K562 (cell line): Measurements from ENCODE around the gene SCUBE1. TPM values are rescaled to one million over a fixed set of nuclear protein-coding genes. Genes with fewer than 3 reads are reported as not detected.

Source experiments
- ATAC-seq: fragments of 200-7000 bp; cut with Tn5 transposase; 3 replicates; pipeline ENCODE4 v1.9.1; 2020; ENCODE audit warnings: moderate library complexity
- BruUV-seq: library from RNA; stranded (reverse); fragments of 400-500 nt; replicated peaks from 2 replicates; lab custom pipeline; 2021; lab: Mats Ljungman, UMichigan
- CTCF ChIA-PET: fragments of 300-600 bp; formaldehyde crosslinking; extraction: SDS; loops from one replicate; lab custom pipeline; 2021; ENCODE audit warnings: low intra/inter-chr PET ratio; lab: Yijun Ruan, JAX
- POLR2A ChIA-PET: fragments of 300-600, 350-650 bp; sonication (Branson Sonifier 250); formaldehyde crosslinking; extraction: SDS; loops from one replicate; lab custom pipeline; 2021; ENCODE audit warnings: antibody characterized with exemption, inconsistent platforms; lab: Yijun Ruan, JAX
- DNase-seq, 4 experiments: peaks; one replicate each; pipeline versions ENCODE4 v3.0.0 to v3.0.0-alpha.2; 2011 to 2018; ENCODE audit warnings: low spot score in 3 of 4, mixed read lengths in 3 of 4; ENCODE audit errors: extremely low read depth in 1 of 4
- FAIRE-seq: peaks from 2 replicates; lab custom pipeline; 2011; peaks lifted over from hg19 to GRCh38; lab: Jason Lieb, UNC
- H2AFZ ChIP-seq: 2 replicates; pipeline ENCODE4 v1.6.0; 2011; ENCODE audit warnings: low read depth, low read length, control low read depth, inconsistent platforms
- H3K27ac ChIP-seq: fragments of 200-600 bp; 3 replicates; pipeline ENCODE4 v1.8.0; 2011; ENCODE audit warnings: low read depth, mild to moderate bottlenecking, control low read depth, inconsistent platforms, low read length, moderate library complexity, mixed read lengths; ENCODE audit errors: extremely low read depth
- H3K27me3 ChIP-seq, 2 experiments: fragments of 300-600 bp in 1 of 2; 2 replicates in 1 of 2; 3 replicates in 1 of 2; pipeline versions ENCODE4 v1.6.0 to v1.8.0; 2011; ENCODE audit warnings: inconsistent platforms in 2 of 2, low read length in 2 of 2, mild to moderate bottlenecking in 1 of 2, mixed read lengths in 1 of 2, moderate library complexity in 1 of 2; ENCODE audit not compliant: control insufficient read depth in 2 of 2, insufficient read depth in 2 of 2
- H3K36me3 ChIP-seq: fragments of 300-600 bp; 3 replicates; pipeline ENCODE4 v1.8.0; 2011; ENCODE audit warnings: mild to moderate bottlenecking, low read length, inconsistent platforms; ENCODE audit not compliant: control insufficient read depth, insufficient read depth
- H3K4me1 ChIP-seq, 2 experiments: fragments of 200-600 bp in 1 of 2; replicated peaks in 1 of 2; 2 replicates in 1 of 2; 3 replicates in 1 of 2; pipeline versions ENCODE4 v1.5.1 to v1.8.0; 2011; ENCODE audit warnings: inconsistent platforms in 2 of 2, low read length in 2 of 2, mild to moderate bottlenecking in 1 of 2, mixed read lengths in 1 of 2, moderate library complexity in 1 of 2; ENCODE audit not compliant: control insufficient read depth in 2 of 2, insufficient read depth in 2 of 2
- H3K4me2 ChIP-seq: 2 replicates; pipeline ENCODE4 v1.6.1; 2011; ENCODE audit warnings: low read length, control low read depth, inconsistent platforms, mixed read lengths; ENCODE audit not compliant: insufficient read depth
- H3K4me3 ChIP-seq: fragments of 200-600 bp; sonication (generic), shearing (Covaris generic); 2 replicates; pipeline ENCODE4 v1.5.1; 2016; ENCODE audit warnings: control low read depth, inconsistent platforms
- H3K79me2 ChIP-seq: fragments of 200-600 bp; 3 replicates; pipeline ENCODE4 v1.8.0; 2011; ENCODE audit warnings: low read length, inconsistent platforms; ENCODE audit not compliant: control insufficient read depth, insufficient read depth
- H3K9ac ChIP-seq, 2 experiments: 2 replicates each; pipeline versions ENCODE4 v1.6.0 to v1.6.1; 2011; ENCODE audit warnings: low read depth in 2 of 2, low read length in 2 of 2, control low read depth in 1 of 2, inconsistent platforms in 1 of 2, mild to moderate bottlenecking in 1 of 2, mixed read lengths in 1 of 2; ENCODE audit not compliant: insufficient read depth in 1 of 2
- H3K9me1 ChIP-seq: one replicate; pipeline ENCODE4 v1.6.0; 2011; ENCODE audit warnings: inconsistent platforms, mild to moderate bottlenecking, low read length, moderate library complexity; ENCODE audit not compliant: control insufficient read depth, insufficient read depth
- H3K9me3 ChIP-seq: replicated peaks from 2 replicates; pipeline ENCODE4 v1.5.1; 2011; ENCODE audit warnings: low read depth, low read length, inconsistent platforms; ENCODE audit not compliant: control insufficient read depth, insufficient read depth
- H4K20me1 ChIP-seq: replicated peaks from 2 replicates; pipeline ENCODE4 v1.6.1; 2011; ENCODE audit warnings: low read length, inconsistent platforms, mixed read lengths; ENCODE audit not compliant: control insufficient read depth, insufficient read depth
- CBX2 ChIP-seq: fragments of 200-600 bp; sonication (generic); IDR thresholded peaks from one replicate; pipeline ENCODE4 v1.6.1; 2012; ENCODE audit warnings: mild to moderate bottlenecking, low read length, inconsistent platforms; ENCODE audit not compliant: insufficient read depth, poor library complexity, severe bottlenecking
- DIDO1 ChIP-seq: fragments of 450-650 bp; IDR thresholded peaks from 2 replicates; pipeline ENCODE4 v1.6.1; 2016; ENCODE audit warnings: low read depth, missing biosample characterization, missing genetic modification characterization
- FOXJ3 ChIP-seq: sonication (generic); formaldehyde crosslinking; IDR thresholded peaks from 2 replicates; pipeline ENCODE4 v1.4.0; 2020; ENCODE audit warnings: mild to moderate bottlenecking, missing genetic modification reagents
- GABPB1 ChIP-seq: sonication (generic); formaldehyde crosslinking; IDR thresholded peaks from 2 replicates; pipeline ENCODE4 v1.8.0; 2022; ENCODE audit warnings: mild to moderate bottlenecking, missing genetic modification reagents
- L3MBTL2 ChIP-seq: fragments of 450-650 bp; IDR thresholded peaks from 2 replicates; pipeline ENCODE4 v1.6.1; 2016; ENCODE audit warnings: mild to moderate bottlenecking, moderate library complexity
- POLR2AphosphoS5 ChIP-seq: IDR thresholded peaks from 2 replicates; pipeline ENCODE4 v1.6.1; 2011; ENCODE audit warnings: mild to moderate bottlenecking, low read depth, low read length, moderate library complexity; ENCODE audit not compliant: control insufficient read depth, insufficient read depth
- POLR3G ChIP-seq: IDR thresholded peaks from 2 replicates; pipeline ENCODE4 v1.6.1; 2011; ENCODE audit not compliant: insufficient read length, insufficient replicate concordance; ENCODE audit errors: extremely low read depth
- RFX1 ChIP-seq: fragments of 450-650 bp; IDR thresholded peaks from 2 replicates; pipeline ENCODE4 v1.6.1; 2016; ENCODE audit warnings: mild to moderate bottlenecking, moderate library complexity
- SMAD4 ChIP-seq: fragments of 250-450 bp; sonication (Bioruptor Pico); conservative IDR thresholded peaks from 2 replicates; pipeline ENCODE4 v1.8.0; 2021; ENCODE audit warnings: inconsistent platforms, mild to moderate bottlenecking, moderate library complexity
- SMC3 ChIP-seq: conservative IDR thresholded peaks from 2 replicates; pipeline ENCODE4 v1.6.1; 2011; ENCODE audit warnings: low read depth, low read length, improper control_type of control experiment; ENCODE audit not compliant: insufficient read depth
- ZNF584 ChIP-seq: fragments of 200-800 bp; sonication (Bioruptor generic); IDR thresholded peaks from 2 replicates; pipeline ENCODE4 v1.6.1; 2016; ENCODE audit warnings: low read depth, mild to moderate bottlenecking, missing genetic modification characterization, missing compliant biosample characterization
- WGBS: fragments of 100-300 bp; shearing (Covaris generic); methylation state at CpG from one replicate; pipeline ENCODE4 v1.1.6; 2016; ENCODE audit warnings: low coverage, mixed read lengths; ENCODE audit not compliant: insufficient coverage; ENCODE audit errors: missing lambda C conversion rate; 5-methylcytosine and 5-hydroxymethylcytosine counted together
- in situ Hi-C: fragments of 300-500 bp; cut with MboI; formaldehyde crosslinking; loops from 4 replicates; pipeline ENCODE4 v1.15.0; 2018; ENCODE audit warnings: inconsistent platforms, mixed read lengths
- intact Hi-C: fragments of 100-400 bp; cut with micrococcal nuclease; formaldehyde crosslinking; loops from 2 replicates; pipeline ENCODE4 v1.14.2; 2022
- polyA plus RNA-seq, 8 experiments: library from polyadenylated mRNA; depleted of rRNA in 4 of 8; stranded (reverse) in 5 of 8; unstranded in 3 of 8; fragments of >200 nt; fragmentation: Nextera tagmentation in 2 of 8; fragmentation: Illumina TruSeq in 1 of 8; extraction: Ambion mirVana in 2 of 8; extraction: Trizol in 1 of 8; gene quantifications; 2 replicates each; pipeline versions ENCODE4 v1.2.1 to v1.2.3, GENCODE V29; 2011 to 2014; ENCODE audit warnings: inconsistent platforms in 1 of 8, missing spikeins in 1 of 8
- total RNA-seq, 7 experiments: library from RNA; depleted of rRNA in 6 of 7; stranded (reverse); fragments of >200 nt in 6 of 7; fragmentation: Illumina TruSeq in 2 of 7; extraction: Trizol in 2 of 7; gene quantifications; 2 replicates each; pipeline versions ENCODE4 v1.2.1 to v1.2.3, GENCODE V29; 2011 to 2021; ENCODE audit warnings: low replicate concordance in 1 of 7
- TF ChIP-seq, protein P1 (sequence below): sonication (generic); formaldehyde crosslinking; IDR thresholded peaks from 2 replicates; pipeline ENCODE4 v1.8.1; 2023; ENCODE audit warnings: missing genetic modification reagents, mild to moderate bottlenecking, borderline replicate concordance
- TF ChIP-seq, protein P2 (sequence below): fragments of 250-450 bp; sonication (Bioruptor Pico); IDR thresholded peaks from 2 replicates; pipeline ENCODE4 v1.5.0; 2021

Gene SCUBE1
- total and polyA plus RNA-seq, 9 of the 15 experiments (the other 6 are each of a cell fraction or from before 2014, with no cell fraction given): 0.03 to 0.47 (median 0.29) TPM; not detected in 6

DNA sequence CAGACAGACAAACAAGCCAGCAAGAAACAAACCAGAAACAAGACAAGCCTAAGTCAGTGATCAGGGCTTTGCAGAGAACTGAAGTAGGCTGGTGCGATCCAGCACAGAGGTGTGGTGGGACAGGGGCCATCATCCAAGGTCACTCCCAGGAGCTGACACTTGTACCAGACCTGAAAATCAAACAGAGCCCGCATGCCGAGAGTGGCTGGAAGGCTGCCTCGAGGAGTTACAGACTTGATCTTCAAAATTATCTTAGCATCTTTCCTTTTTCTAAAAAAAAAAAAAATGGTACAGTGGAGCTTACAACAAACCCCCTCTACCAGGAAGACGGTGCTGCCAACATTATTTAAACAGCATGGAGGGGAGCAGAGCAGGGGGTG is 8.8 kb upstream of the SCUBE1 start (continued):
- TF ChIP-seq, protein P1, sequence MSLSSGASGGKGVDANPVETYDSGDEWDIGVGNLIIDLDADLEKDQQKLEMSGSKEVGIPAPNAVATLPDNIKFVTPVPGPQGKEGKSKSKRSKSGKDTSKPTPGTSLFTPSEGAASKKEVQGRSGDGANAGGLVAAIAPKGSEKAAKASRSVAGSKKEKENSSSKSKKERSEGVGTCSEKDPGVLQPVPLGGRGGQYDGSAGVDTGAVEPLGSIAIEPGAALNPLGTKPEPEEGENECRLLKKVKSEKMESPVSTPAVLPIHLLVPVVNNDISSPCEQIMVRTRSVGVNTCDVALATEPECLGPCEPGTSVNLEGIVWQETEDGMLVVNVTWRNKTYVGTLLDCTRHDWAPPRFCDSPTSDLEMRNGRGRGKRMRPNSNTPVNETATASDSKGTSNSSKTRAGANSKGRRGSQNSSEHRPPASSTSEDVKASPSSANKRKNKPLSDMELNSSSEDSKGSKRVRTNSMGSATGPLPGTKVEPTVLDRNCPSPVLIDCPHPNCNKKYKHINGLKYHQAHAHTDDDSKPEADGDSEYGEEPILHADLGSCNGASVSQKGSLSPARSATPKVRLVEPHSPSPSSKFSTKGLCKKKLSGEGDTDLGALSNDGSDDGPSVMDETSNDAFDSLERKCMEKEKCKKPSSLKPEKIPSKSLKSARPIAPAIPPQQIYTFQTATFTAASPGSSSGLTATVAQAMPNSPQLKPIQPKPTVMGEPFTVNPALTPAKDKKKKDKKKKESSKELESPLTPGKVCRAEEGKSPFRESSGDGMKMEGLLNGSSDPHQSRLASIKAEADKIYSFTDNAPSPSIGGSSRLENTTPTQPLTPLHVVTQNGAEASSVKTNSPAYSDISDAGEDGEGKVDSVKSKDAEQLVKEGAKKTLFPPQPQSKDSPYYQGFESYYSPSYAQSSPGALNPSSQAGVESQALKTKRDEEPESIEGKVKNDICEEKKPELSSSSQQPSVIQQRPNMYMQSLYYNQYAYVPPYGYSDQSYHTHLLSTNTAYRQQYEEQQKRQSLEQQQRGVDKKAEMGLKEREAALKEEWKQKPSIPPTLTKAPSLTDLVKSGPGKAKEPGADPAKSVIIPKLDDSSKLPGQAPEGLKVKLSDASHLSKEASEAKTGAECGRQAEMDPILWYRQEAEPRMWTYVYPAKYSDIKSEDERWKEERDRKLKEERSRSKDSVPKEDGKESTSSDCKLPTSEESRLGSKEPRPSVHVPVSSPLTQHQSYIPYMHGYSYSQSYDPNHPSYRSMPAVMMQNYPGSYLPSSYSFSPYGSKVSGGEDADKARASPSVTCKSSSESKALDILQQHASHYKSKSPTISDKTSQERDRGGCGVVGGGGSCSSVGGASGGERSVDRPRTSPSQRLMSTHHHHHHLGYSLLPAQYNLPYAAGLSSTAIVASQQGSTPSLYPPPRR: no peak
- no peak for TF ChIP-seq ZNF584 (CRISPR knock-in tag)
- TF ChIP-seq, protein P2, sequence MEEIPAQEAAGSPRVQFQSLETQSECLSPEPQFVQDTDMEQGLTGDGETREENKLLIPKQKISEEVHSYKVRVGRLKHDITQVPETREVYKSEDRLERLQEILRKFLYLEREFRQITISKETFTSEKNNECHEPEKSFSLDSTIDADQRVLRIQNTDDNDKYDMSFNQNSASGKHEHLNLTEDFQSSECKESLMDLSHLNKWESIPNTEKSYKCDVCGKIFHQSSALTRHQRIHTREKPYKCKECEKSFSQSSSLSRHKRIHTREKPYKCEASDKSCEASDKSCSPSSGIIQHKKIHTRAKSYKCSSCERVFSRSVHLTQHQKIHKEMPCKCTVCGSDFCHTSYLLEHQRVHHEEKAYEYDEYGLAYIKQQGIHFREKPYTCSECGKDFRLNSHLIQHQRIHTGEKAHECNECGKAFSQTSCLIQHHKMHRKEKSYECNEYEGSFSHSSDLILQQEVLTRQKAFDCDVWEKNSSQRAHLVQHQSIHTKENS (CRISPR knock-in tag): no peak

DNA sequence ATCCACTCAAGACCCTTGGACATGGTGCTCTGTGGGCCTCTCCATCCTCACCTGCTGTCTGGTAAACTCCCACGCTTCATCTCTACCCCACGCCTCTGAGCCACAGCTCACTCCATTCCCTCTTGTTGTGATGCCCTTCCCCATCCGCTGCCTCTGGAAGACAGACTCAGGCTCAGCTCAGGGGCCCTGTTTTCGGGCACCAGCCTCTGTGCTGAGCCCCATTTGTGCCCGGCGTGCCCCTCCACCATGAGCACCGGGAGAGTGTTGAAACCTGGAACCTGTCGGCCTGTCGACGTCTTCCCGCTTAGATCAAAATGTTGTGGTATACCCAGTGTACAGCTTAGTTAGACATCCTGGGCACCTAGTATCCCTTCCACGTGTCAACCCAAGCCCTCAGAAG is 6.5 kb upstream of the SCUBE1 start:
- H4K20me1 ChIP-seq: no peaks in the 10 kb centered on the region
- no peak for ATAC-seq
- peaks cover 0 to 13% of the 10 kb centered on the region in 2 experiments; a peak in 4 of 5 replicates for H3K27me3 ChIP-seq
- no peak overlapping the region for H3K4me3 ChIP-seq
- ChIA-PET CTCF (no interaction called here), POLR2A (no interaction called here)
- no peak overlapping the region for H3K4me2 ChIP-seq
- in situ Hi-C loops (no loop called here), intact Hi-C loops (no loop called here)
- H3K36me3 ChIP-seq: no peaks in the 10 kb centered on the region
- 12% methylated on average over 10 of the region's 12 CpGs for WGBS
- no peaks in the 10 kb centered on the region for H3K9me1 ChIP-seq
- no peak overlapping the region for H3K9ac ChIP-seq
- no peak overlapping the region for H2AFZ ChIP-seq
- H3K9me3 ChIP-seq: no peaks in the 10 kb centered on the region
- BruUV-seq: no TSS peak
- FAIRE-seq: no peak
- H3K27ac ChIP-seq: no peak overlapping the region
- TF ChIP-seq POLR2AphosphoS5: no peak
- TF ChIP-seq SMAD4: no peak
- no peak for TF ChIP-seq RFX1
- TF ChIP-seq GABPB1: no peak
- TF ChIP-seq FOXJ3 (CRISPR knock-in tag): no peak
- no peak for TF ChIP-seq DIDO1
- no peak for TF ChIP-seq SMC3
- no peak for TF ChIP-seq POLR3G
- TF ChIP-seq CBX2: no peak
- TF ChIP-seq L3MBTL2: no peak
- H3K79me2 ChIP-seq: no peaks in the 10 kb centered on the region
- peaks cover 9% of the 10 kb centered on the region in 2 experiments; a peak in 3 of 5 replicates for H3K4me1 ChIP-seq
- no peak for DNase-seq
